Heart left ventricle (tissue), 16 donors: ENCODE measurements around the gene C6orf132. TPM values are rescaled to one million over a fixed set of nuclear protein-coding genes. Genes with fewer than 3 reads are reported as not detected.

Experiments used
- ATAC-seq, 4 donors: fragments of 200-7000 bp; cut with Tn5 transposase; one replicate each; pipeline ENCODE4 v1.9.1; 2020 to 2022; ENCODE audit warnings: moderate library complexity in 4 of 4, mild to moderate bottlenecking in 3 of 4, moderate number of reproducible peaks in 1 of 4
- DNase-seq, 5 donors: peaks; one replicate each; pipeline ENCODE4 v3.0.0-alpha.2; 2020
- H3K27ac ChIP-seq, 12 donors: fragments of 200-600 bp; sonication (generic) in 4 of 12; one replicate each; pipeline versions ENCODE4 v1.5.0 to v1.8.0; 2016 to 2022; ENCODE audit warnings: mild to moderate bottlenecking in 2 of 12
- H3K27me3 ChIP-seq, 9 donors: fragments of 200-600 bp; sonication (generic) in 2 of 9; one replicate each; pipeline versions ENCODE4 v1.5.1 to v1.8.0; 2016 to 2022; ENCODE audit warnings: mild to moderate bottlenecking in 3 of 9
- H3K36me3 ChIP-seq, 9 donors: fragments of 200-600 bp; sonication (generic) in 2 of 9; one replicate each; pipeline versions ENCODE4 v1.5.0 to v1.8.0; 2018 to 2022; ENCODE audit warnings: mild to moderate bottlenecking in 2 of 9
- H3K4me1 ChIP-seq, 12 donors: fragments of 200-600 bp; sonication (generic) in 4 of 12; one replicate each; pipeline versions ENCODE4 v1.5.0 to v1.8.0; 2016 to 2022; ENCODE audit warnings: mild to moderate bottlenecking in 3 of 12
- H3K4me3 ChIP-seq, 12 donors: fragments of 200-600 bp; sonication (generic) in 4 of 12; one replicate each; pipeline versions ENCODE4 v1.5.0 to v1.8.0; 2017 to 2022; ENCODE audit warnings: mild to moderate bottlenecking in 9 of 12, moderate library complexity in 4 of 12
- H3K9me3 ChIP-seq, 12 donors: fragments of 200-600 bp; sonication (generic) in 4 of 12; one replicate each; pipeline versions ENCODE4 v1.5.0 to v1.8.0; 2016 to 2022; ENCODE audit warnings: mild to moderate bottlenecking in 1 of 12
- POLR2A ChIP-seq, 2 donors: fragments of 450-650 bp; IDR thresholded peaks; one replicate each; pipeline ENCODE4 v1.6.1; 2017; ENCODE audit warnings: antibody characterized with exemption in 2 of 2, mild to moderate bottlenecking in 2 of 2, moderate library complexity in 2 of 2
- WGBS, 4 donors: extraction: QIAGEN DNeasy Blood & Tissue Kit in 2 of 4; methylation state at CpG; one replicate each; pipeline versions ENCODE4 v1.1.5 to v1.1.7; 2013 to 2018; 5-methylcytosine and 5-hydroxymethylcytosine counted together
- intact Hi-C, 10 donors: fragments of 100-400 bp; cut with DNase I; formaldehyde crosslinking; loops; one replicate each; pipeline versions ENCODE4 v1.11.1 to v1.14.2; 2022
- polyA plus RNA-seq, 2 donors: library from polyadenylated mRNA; stranded (reverse); fragments of 200-250 nt; gene quantifications; one replicate each; pipeline ENCODE4 v1.2.3, GENCODE V29; 2013
- total RNA-seq, 9 donors: library from RNA; depleted of rRNA in 2 of 9; stranded (reverse); fragments of >200 nt in 2 of 9; fragmentation: NEBNext Ultra II Directional in 3 of 9; extraction: Animal tissue kit (Norgen Biotek cat#: 25700) in 3 of 9; gene quantifications; one replicate each; pipeline versions ENCODE4 v1.1.0 to v1.2.4, GENCODE V29; 2016 to 2023
- TF ChIP-seq, protein P1 (sequence below), 12 donors: fragments of 200-600 bp; sonication (generic) in 4 of 12; IDR thresholded peaks; one replicate each; pipeline versions ENCODE4 v1.5.0 to v1.8.0; 2018 to 2022; ENCODE audit warnings: antibody characterized with exemption in 12 of 12, mild to moderate bottlenecking in 5 of 12
- donor health status: ischemic (EF 13 %, LVEDD 7.1; RV severe dilation, severe dysfunction).
- donor health status: healthy with polysubstance abuse.
- donor health status: DM: no; HTN: yes; CAD: no.
- donor health status: DM: no; HTN: no; CAD: no.
- donor health status: ischemic (EF 25% LVEDD 6.9; RV normal size, moderate dysfunction).
- donor health status: ischemic (EF 25% LVEDD 5.7; RV mildly dilated, moderate dysfunction).
- donor health status: healthy.
- donor health status: DM: yes; HTN: yes; CAD: no.
- donor health status: ischemic (EF 35%, LVEDD 5.7; RV mildly dilated, moderate dysfunction).
- donor health status: nonischemic (EF 11% LVEDD 7.7; RV severe dilation, severe dysfunction).
- donor health status: DM: yes; HTN: yes; CAD: no.
- donor health status: PGD.
- donor health status: ischemic (EF 29% LVEDD 5.4; RV normal size, mild dysfunction).
- donor health status: nonischemic (EF 23%, LVEDD 6.1; RV moderate dilation, normal function).

C6orf132 gene
- total and polyA plus RNA-seq, 11 donors, result 0.30 to 5.7 (median 2.2) TPM

DNA sequence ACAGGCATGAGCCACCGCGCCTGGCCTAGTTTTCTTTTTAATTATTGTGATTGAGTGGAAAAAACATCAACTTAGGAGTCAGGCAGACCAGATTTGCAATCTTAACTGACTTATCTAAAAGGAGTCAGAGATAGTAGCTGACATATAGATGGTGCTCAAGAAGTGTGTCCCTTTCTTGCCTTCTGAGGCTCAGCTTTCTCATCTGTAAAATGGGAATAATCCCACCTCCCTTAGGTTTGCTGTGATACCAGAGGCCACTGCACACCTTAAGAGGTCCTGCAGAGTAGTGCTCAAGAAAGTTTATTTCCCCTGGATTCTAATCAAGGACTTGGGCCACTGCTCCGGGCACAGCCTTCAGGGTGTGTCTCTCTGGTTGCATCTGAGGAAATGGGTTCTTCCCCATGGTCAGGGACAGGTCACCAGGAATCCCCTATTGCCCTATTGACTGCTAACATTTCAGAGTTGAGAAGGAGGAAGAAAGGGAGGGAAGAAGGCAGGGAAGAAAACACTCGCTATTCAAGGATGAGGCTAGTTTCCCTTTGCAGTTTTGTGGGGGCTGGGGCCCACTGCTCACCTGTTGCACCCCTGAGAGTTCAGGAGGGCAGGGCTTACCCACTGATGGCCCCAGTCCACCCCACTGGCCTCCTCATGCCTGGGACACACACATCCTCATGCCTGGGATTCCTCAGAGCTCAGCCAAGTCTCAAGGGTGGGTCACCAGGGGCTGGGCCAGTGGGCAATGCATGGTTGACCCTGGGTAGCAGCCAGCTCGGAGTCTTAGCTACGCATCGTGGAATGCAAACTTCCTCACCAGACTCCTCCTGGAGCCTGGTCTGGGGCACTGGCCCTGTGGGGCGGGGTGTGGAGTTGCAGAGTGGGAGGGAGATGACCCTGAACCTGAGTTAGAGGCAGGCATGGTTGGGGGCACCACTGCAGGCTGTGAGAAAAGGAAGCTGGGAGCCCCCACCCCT, 21.2 kb downstream of the C6orf132 start:
- 82 to 92% (median 88%) methylated on average over 5 to 8 of the region's 8 CpGs for WGBS, 4 donors
- no peaks in the 10 kb centered on the region for H3K36me3 ChIP-seq
- intact Hi-C loops, result no loop called here
- no peak overlapping the region for H3K4me3 ChIP-seq
- H3K27ac ChIP-seq, result no peak overlapping the region
- no peak for TF ChIP-seq POLR2A (IDR thresholded peaks at IDR 0.05)
- TF ChIP-seq, protein P1, sequence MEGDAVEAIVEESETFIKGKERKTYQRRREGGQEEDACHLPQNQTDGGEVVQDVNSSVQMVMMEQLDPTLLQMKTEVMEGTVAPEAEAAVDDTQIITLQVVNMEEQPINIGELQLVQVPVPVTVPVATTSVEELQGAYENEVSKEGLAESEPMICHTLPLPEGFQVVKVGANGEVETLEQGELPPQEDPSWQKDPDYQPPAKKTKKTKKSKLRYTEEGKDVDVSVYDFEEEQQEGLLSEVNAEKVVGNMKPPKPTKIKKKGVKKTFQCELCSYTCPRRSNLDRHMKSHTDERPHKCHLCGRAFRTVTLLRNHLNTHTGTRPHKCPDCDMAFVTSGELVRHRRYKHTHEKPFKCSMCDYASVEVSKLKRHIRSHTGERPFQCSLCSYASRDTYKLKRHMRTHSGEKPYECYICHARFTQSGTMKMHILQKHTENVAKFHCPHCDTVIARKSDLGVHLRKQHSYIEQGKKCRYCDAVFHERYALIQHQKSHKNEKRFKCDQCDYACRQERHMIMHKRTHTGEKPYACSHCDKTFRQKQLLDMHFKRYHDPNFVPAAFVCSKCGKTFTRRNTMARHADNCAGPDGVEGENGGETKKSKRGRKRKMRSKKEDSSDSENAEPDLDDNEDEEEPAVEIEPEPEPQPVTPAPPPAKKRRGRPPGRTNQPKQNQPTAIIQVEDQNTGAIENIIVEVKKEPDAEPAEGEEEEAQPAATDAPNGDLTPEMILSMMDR (IDR thresholded peaks at IDR 0.05), result no peak
- H3K9me3 ChIP-seq, result no peaks in the 10 kb centered on the region
- DNase-seq, result no peak
- H3K4me1 ChIP-seq, result peaks cover 0 to 21% (median 7%) of the 10 kb centered on the region in 12 donors
- no peaks in the 10 kb centered on the region for H3K27me3 ChIP-seq
- no peak for ATAC-seq

DNA sequence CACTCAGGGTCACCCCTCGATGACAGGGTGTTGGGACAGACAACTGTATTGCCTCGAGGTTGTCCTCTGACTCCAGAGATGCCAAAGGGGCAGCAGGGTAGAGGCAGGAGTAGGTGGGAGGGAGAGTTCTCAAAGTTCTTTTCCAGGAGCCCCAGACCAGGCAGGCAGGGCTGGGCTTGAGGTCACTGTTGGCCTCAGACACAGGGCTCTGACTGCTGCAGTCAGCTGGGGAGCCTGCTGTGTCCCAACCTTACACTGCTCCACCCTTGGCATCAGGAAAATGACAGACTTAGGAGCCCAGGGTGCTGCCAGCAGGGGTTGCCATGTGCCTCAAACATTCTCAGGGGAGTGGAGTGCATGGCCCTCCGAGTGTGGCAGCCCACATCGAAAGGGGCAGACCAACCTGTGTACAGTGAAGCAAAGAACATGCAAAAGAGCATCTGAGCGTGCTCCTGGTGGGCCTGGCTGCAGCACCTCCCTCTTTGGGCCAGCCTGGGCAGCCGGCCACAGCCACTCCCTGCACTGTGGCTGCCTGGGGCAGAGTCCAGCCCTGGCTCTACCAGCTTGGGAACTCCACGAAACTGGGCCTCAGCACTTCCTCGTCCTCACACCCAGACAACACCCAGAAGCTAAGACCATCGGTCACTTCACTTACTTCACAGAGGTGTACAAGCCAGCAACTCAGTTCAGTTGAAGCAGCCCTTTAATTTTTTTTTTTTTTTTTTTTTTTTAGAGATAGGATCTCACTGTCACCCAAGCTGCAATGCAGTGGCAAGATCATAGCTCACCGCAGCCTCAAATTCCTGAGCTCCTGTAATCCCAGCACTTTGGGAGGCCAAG, 24.0 kb downstream of the C6orf132 start:
- DNase-seq, result peak in 3 of 5 donors; percentile 44 to 77 (median 72)
- 36 to 55% (median 45%) methylated on average over 8 to 10 of the region's 10 CpGs for WGBS, 4 donors
- intact Hi-C loops, result no loop called here
- no peaks in the 10 kb centered on the region for H3K9me3 ChIP-seq
- peak overlapping the region in 11 of 12 donors; percentile 9 to 75 (median 57) for H3K27ac ChIP-seq
- no peaks in the 10 kb centered on the region for H3K27me3 ChIP-seq
- H3K36me3 ChIP-seq, result no peaks in the 10 kb centered on the region
- H3K4me3 ChIP-seq, result no peak overlapping the region
- no peak for TF ChIP-seq POLR2A (IDR thresholded peaks at IDR 0.05)
- TF ChIP-seq, protein P1 (IDR thresholded peaks at IDR 0.05), result peak in 1 of 12 donors; percentile 7
- peak; percentile 91 to 97 (median 92) for ATAC-seq
- peaks cover 0 to 12% (median 7%) of the 10 kb centered on the region in 12 donors for H3K4me1 ChIP-seq

DNA sequence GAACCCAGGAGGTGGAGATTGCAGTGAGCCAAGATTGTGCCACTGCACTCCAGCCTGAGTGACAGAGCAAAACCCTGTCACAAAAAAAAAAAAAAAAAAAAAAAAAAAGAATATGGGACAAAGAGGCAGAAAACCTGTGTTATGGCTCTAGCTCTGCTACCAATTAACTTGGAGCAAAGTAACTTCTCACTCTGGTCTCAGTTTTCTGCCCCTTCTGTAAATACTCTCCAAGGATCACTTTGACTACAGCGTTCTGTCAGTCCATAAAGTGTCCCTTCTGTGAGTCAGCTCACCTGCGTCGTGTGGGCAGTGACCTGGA, 24.6 kb downstream of the C6orf132 start:
- intact Hi-C loops, result no loop called here
- ATAC-seq, result no peak

More for the DNA sequence above, 24.6 kb downstream of the C6orf132 start:
- Histone ChIP-seq H3K27ac (peak overlapping the region in 11 of 12 donors; percentile 9 to 75 (median 57)), H3K4me1 (peaks cover 0 to 12% (median 7%) of the 10 kb centered on the region in 12 donors), H3K36me3 (no peaks in the 10 kb centered on the region), H3K27me3 (no peaks in the 10 kb centered on the region), H3K9me3 (no peaks in the 10 kb centered on the region), H3K4me3 (no peak overlapping the region)
- 77 to 88% (median 83%) methylated on average over 3 of the region's 3 CpGs for WGBS, 4 donors
- DNase-seq, result no peak
- no peak for TF ChIP-seq POLR2A (IDR thresholded peaks at IDR 0.05)
- TF ChIP-seq, protein P1 (IDR thresholded peaks at IDR 0.05), result no peak
